Measurements from ENCODE around the gene IPO7.
"Not testable (repeated sequence)": the region's sequence is repeated elsewhere in the genome, so short reads cannot be mapped to it uniquely, and the experiment has no call there.

The IPO7 gene

GRCh38 chr11:9399466-9399865 is 15.0 kb downstream of the IPO7 start:
- DNase-seq: no peak

- not testable (repeated sequence) for DNase-seq
Observed at GRCh38 chr11:9401884-9402283, 17.4 kb downstream of the IPO7 start.

GRCh38 chr11:9428706-9429105 is 44.3 kb downstream of the IPO7 start:
- DNase-seq: no peak

- no peak for DNase-seq
Observed at GRCh38 chr11:9438611-9439010, 54.2 kb downstream of the IPO7 start.

- no peak for DNase-seq
Observed at GRCh38 chr11:9446230-9446629, 61.8 kb downstream of the IPO7 start.

GRCh38 chr11:9448576-9449352 is 64.3 kb downstream of the IPO7 start:
- no peak for DNase-seq

GRCh38 chr11:9452023-9452422 is 67.6 kb downstream of the IPO7 start:
- DNase-seq: not testable (repeated sequence)

- DNase-seq: no peak
Observed at GRCh38 chr11:9455722-9456121, 71.3 kb downstream of the IPO7 start.

GRCh38 chr11:9459667-9460321 is 75.3 kb downstream of the IPO7 start:
- peak in 2 of 5 donors; percentile 6 to 39 for DNase-seq

- peak; percentile 98 to 100 (median 99) for DNase-seq
Observed at GRCh38 chr11:9460322-9461062, 76.0 kb downstream of the IPO7 start, which contains the start of gene ZNF143. Gene ZNF143, plus strand, starts transcription at chr11:9461012. Its CDS starts 10,297 bp downstream, at chr11:9471309.

- peak; percentile 55 to 86 (median 71) for DNase-seq
Observed at GRCh38 chr11:9461063-9461759, 76.8 kb downstream of the IPO7 start.

GRCh38 chr11:9461760-9462134 is 77.3 kb downstream of the IPO7 start:
- DNase-seq: peak in 1 of 5 donors; percentile 16

- no peak for DNase-seq
Observed at GRCh38 chr11:9462172-9462799, 77.8 kb downstream of the IPO7 start.

GRCh38 chr11:9462806-9463537 is 78.5 kb downstream of the IPO7 start:
- DNase-seq: peak in 1 of 5 donors; percentile 7

GRCh38 chr11:9470765-9471164 is 86.3 kb downstream of the IPO7 start:
- DNase-seq: no peak

- no peak for DNase-seq
Observed at GRCh38 chr11:9473408-9473807, 89.0 kb downstream of the IPO7 start.

GRCh38 chr11:9479899-9480298 is 95.4 kb downstream of the IPO7 start:
- no peak for DNase-seq

GRCh38 chr11:9489080-9489765 is 104.8 kb downstream of the IPO7 start:
- DNase-seq: no peak

- no peak for DNase-seq
Observed at GRCh38 chr11:9490376-9490775, 105.9 kb downstream of the IPO7 start.

- DNase-seq: no peak
Observed at GRCh38 chr11:9493492-9493891, 109.0 kb downstream of the IPO7 start.

GRCh38 chr11:9494316-9494715 is 109.9 kb downstream of the IPO7 start:
- DNase-seq: no peak
